Activated gamma-delta T cell (primary cell): ENCODE measurements around the gene RASD2.
A peak's percentile ranks its signal among the peaks of the same experiment; 100 is the strongest.

Experiments
- DNase-seq: peaks from one replicate; lab custom pipeline; 2025; lab: John Stamatoyannopoulos, UW

The RASD2 gene

DNA sequence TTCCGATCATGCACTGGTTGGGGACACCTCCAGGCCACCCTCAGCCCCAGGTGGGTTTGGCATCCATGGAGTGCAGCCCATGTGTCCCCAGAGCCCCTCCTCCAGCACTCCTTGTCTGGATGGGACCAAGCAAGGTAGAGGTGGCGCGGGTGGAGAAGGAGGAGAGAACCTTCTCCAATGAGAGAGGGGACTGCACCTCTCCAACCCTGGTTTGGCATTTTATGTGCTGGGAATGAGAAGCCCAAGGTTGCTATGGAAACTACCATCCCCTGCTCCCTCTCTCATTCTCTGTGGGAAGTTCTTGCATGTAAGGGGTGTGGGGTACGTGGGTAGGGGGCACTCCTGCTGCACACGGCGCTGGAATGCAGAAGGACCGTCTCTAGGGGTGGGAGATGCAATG lies 21.8 kb upstream of the RASD2 start:
- no peak for DNase-seq

- no peak for DNase-seq
Observed at GRCh38 chr22:35519306-35520000, 21.2 kb upstream of the RASD2 start.

GRCh38 chr22:35521358-35522224 lies 19.0 kb upstream of the RASD2 start:
- DNase-seq, result no peak

DNA sequence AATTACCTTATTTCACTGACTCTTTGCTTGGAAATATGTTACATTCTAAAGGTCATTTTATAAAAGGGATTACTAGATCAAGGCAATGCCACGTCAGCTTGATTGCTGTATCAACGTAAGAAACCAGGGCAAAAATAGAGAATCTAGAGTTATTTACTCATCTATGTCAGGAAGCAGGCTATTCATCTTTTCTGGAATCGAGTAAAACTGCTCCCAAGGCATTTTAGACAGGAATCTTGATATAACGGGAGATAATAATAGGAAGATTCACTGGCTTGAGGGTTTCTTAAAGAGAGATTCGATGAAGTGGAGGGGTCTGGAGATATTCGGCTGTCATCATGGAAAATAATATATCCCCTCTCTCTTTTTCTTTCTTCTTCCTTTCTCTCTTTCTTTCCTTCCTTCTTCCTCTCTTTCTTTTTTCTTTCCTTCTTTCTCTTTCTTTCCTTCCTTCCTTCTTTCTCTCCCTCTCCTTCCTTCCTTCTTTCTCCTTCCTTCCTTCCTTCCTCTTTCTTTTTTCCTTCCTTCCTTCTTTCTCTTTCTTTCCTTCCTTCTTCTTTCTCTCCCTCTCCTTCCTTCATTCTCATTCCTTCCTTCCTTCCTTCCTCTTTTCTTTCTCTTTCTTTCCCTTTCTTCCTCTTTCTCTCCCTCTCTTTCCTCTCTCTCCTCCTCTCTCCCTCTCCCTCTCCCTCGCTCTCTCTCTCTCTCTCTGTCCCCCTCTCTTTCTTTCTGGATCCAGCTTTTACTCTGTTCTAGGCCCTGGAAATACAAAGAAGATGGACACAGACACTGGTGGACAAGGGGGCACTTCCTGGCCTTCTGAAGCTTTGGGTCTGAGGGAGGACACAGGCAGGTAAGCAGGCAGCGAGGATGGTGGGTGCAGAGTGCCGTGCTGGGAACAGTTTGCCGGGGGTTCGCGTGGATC lies 18.1 kb upstream of the RASD2 start:
- no peak for DNase-seq

DNA sequence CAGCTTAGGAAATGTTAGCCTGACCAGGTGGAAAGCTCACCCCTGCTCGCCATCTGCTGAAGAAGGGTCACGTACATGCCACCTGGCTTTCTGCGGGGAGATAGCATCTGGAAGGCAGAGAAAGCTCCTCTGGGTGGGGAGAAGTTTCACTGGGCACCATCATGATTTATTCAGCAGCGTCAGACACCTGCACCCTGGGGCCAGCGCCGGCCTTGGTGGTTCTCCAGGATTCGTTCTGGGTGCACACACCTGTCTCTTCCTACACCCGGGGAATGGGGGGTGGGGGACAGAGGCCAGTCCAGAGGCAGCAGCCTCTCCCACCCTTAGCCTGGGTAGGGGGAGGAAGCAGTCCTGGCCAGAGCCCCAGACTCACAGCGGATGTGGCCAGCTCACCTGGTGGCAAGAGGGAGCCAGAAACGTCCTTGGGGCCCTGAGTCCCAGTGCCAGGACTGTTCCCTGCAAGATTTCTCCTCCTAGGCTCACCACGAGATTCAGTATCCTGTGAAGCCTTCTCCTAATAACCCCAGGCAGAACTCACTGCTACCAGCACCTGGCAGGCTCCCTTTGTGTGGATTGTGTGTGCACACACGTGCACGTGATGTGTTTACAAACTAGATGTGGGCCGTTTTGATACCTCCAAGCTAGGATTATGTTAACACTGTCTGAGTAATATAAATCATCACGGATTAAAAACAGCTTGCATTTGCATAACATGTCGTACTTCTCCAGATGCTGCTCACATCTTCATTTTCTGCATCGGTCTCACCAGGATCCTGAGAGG lies 17.3 kb upstream of the RASD2 start:
- DNase-seq, result no peak

DNA sequence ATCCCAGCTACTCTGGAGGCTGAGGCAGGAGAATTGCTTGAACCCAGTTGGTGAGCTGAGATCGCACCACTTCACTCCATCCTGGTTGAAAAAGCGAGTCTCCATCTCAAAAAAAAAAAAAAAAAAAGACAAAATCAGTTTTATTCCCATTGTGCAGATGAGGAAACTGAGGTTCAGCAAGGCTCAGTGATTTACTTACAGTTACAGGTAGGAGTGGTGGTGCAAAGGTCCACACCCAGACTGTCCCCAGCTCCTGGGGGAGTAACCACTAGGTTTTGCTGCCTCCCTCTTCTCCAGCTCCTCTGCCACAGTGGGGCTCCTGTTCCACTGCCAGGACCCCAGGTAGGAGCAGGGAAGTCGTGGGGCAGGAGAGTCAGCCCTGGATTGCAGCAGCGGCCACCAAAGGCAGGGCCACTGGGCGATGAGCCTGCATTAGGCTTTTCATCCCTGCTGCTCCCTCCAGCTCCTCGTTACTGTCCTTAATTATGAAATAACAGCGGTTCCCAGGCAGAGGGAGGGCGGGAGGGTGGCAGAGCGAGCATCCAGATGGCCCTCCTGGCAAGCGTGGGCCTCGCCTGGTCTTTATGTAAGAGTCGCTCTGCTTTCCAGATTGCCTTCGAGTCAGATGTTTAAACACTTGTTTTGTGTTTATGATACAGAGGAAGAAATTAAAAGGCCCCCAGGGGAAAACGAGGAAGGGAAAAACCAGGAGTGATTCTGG lies 15.5 kb upstream of the RASD2 start:
- DNase-seq, result no peak

- DNase-seq, result no peak
Observed at GRCh38 chr22:35525687-35526332, 14.8 kb upstream of the RASD2 start.

- no peak for DNase-seq
Observed at GRCh38 chr22:35526333-35526979, 14.2 kb upstream of the RASD2 start.

DNA sequence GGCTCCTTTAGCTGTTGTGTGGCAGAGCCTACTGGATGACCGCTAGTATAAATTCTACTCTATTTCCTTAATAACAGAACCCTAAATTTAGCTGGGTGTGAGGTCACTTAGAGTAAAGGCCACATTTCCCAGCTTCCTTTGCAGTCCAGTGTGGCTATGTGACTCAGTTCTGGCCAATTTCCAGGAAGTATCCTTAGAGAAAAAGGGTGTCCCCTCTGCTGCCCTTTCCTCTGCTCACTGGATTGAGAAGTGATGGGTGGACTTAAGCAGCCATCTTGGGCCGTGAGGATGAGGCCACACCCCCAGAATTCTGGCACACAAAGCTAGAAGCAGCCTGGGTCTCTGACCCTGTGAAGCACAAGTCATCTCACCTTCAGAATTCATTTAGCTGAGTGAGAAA lies 11.7 kb upstream of the RASD2 start:
- no peak for DNase-seq

DNA sequence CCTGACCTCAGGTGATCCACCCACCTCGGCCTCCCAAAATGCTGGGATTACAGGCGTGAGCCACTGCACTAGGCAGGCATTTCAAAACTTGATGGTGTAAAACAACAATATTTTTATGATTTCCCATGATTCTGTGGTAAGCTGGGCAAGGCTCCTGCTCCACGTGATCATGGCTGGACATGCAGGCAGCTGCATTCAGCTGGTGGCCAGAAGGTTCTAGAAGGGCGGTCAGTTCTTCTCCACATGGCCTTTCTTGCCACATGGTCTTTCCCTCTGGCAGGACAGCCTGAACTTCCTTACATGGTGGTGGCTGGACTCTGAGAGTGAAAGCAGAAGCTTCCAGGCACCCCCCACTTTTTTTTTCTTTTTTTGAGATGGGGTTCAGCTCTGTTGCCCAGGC lies 9.9 kb upstream of the RASD2 start:
- no peak for DNase-seq

DNA sequence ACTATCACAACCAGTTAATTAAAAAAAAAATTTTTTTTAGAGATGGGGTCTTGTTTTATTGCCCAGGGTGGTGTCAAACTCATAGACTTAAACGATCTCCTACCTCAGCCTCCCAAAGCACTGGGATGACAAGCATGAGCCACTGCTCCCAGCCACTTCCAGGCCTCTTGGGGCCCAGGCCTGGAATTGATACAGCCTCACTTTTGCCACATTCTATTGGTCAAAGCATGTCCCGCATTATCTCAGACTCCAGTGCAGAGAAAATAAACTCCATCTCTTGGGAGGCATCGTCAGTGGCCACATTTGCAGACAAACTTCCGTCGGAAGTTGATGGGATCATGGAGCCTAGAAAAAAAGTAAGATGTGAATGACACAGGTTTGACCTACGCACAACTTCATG lies 9.4 kb upstream of the RASD2 start:
- no peak for DNase-seq

DNA sequence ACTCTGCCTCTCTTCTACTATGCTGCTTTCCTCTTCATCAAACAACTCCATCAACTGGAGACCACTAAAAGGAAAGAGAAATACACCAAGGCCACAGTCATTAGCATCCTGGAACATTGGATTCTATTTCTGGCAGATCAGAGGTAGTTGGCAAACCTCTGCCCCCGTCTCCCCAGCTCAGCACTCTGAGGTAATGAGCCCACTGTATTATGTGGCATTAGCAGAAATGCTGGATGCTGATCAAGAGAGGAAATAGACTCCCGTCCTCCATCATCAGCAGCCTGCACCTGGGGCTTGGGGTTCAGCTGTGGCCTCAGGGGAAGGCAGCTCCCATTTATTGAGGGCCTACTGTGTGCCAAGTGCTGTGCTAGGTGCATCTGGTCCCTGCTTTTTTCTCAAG lies 9.0 kb upstream of the RASD2 start:
- DNase-seq, result no peak

DNA sequence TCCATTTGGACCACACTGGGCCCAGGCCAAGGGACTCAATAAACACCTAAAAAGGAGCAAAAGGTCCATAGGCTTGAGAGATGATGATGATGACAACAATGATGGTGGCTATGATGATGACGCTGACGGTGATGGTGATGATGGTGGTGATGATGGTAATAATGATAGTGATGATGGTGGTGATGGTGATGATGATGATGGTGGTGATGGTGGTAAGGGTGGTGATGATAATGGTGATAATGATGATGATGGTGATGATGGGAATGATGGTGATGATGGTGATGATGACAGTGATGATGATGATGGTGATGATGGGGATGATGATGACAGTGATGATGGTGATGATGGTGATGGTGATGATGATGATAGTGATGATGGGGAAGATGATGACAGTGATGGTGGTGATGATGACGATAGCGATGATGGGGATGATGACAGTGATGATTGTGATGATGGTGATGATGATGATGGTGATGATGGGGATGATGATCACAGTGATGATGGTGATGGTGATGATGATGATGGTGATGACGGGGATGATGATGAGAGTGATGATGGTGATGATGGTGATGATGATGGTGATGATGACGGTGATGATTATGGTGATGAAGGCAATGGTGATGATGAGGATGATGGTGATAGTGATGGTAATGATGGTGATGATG lies 7.1 kb upstream of the RASD2 start:
- DNase-seq, result no peak

- no peak for DNase-seq
Observed at GRCh38 chr22:35534091-35534490, 6.5 kb upstream of the RASD2 start.

DNA sequence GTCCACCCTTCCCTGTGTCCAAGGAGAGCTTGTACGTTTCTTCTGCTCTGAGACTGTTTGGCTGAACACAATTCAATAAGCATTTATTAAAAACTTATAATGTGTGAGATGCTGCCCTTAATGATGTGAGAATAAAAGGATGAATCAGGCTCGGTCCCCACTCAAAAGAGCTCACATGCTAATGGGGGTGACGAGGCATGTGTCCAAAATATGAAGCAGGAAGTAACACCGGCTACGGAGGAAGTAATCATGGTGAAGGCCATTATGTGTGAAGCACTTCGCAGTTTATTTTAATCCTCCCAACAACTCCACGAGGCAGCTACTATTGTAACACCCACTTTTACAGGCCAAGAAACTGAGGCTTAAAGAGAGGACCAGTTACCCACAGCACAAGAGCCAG lies 3.4 kb upstream of the RASD2 start:
- DNase-seq, result no peak

GRCh38 chr22:35538801-35539321 lies 1.8 kb upstream of the RASD2 start:
- DNase-seq, result no peak

DNA sequence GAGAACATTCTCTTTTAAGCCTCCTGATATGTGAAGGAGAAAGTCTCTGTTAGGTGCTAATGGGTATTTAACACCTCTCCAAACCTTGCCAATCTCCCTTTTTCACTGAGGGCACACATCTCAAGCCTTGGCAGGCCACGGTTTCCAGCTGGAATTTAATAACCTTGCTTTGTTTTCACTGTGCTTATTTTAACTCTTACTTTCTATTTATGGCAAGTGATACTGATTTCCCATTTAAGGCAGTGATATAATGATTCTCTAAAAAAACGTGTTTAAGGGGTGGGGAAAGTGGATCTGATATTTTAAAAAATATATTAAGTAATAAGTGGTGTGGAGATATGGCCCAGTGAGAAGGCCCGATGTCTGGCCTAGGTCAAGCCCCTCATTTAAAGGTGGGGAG lies 1.1 kb upstream of the RASD2 start:
- DNase-seq, result no peak

- DNase-seq, result peak; percentile 58
Observed at GRCh38 chr22:35539910-35540594, 579 bp upstream of the RASD2 start.
